ENCODE data around the gene ELMO2. TPM values are rescaled to one million over a fixed set of nuclear protein-coding genes. Genes with fewer than 3 reads are reported as not detected.
A peak's percentile ranks its signal among the peaks of the same experiment; 100 is the strongest.

Gene ELMO2
- total RNA-seq, 4 donors from 2014 or later, result 41.6 to 69.1 (median 53.8) TPM

- no peaks in the 10 kb centered on the region for H3K27me3 ChIP-seq
- H3K9me3 ChIP-seq, result no peaks in the 10 kb centered on the region
- WGBS, 2 donors (ENCODE audit: low coverage in 1 of 2), result 41 to 59% methylated on average over 2 to 4 of the region's 5 CpGs
- ATAC-seq, result no peak
- TF ChIP-seq POLR2AphosphoS5 (IDR thresholded peaks at IDR 0.05) (no peak), POLR2A (IDR thresholded peaks at IDR 0.05) (no peak), EP300 (IDR thresholded peaks at IDR 0.05) (no peak), CTCF (IDR thresholded peaks at IDR 0.05) (no peak)
- H3K4me1 ChIP-seq, result no peaks in the 10 kb centered on the region
- H3K36me3 ChIP-seq, result peaks cover 0 to 100% of the 10 kb centered on the region in 2 donors
- H3K27ac ChIP-seq, result no peak overlapping the region
- H3K4me3 ChIP-seq, result no peak overlapping the region
Observed at GRCh38 chr20:46375771-46376170, 30.6 kb downstream of the ELMO2 start.

- Histone ChIP-seq H3K9me3 (no peaks in the 10 kb centered on the region), H3K4me1 (no peaks in the 10 kb centered on the region), H3K27me3 (no peaks in the 10 kb centered on the region), H3K4me3 (no peak overlapping the region), H3K27ac (no peak overlapping the region), H3K36me3 (peaks cover 0 to 100% of the 10 kb centered on the region in 2 donors)
- ATAC-seq, result no peak
- WGBS, 2 donors (ENCODE audit: low coverage in 1 of 2), result 83 to 85% methylated on average over 1 to 3 of the region's 7 CpGs
- no peak for TF ChIP-seq EP300 (IDR thresholded peaks at IDR 0.05)
- TF ChIP-seq CTCF (IDR thresholded peaks at IDR 0.05), result no peak
- no peak for TF ChIP-seq POLR2AphosphoS5 (IDR thresholded peaks at IDR 0.05)
- TF ChIP-seq POLR2A (IDR thresholded peaks at IDR 0.05), result no peak
Observed at GRCh38 chr20:46374383-46374782, 32.0 kb downstream of the ELMO2 start.

- no peaks in the 10 kb centered on the region for H3K9me3 ChIP-seq
- H3K36me3 ChIP-seq, result peaks cover 0 to 100% of the 10 kb centered on the region in 2 donors
Observed at GRCh38 chr20:46371656-46372055, 34.8 kb downstream of the ELMO2 start.

GRCh38 chr20:46368902-46369268 lies 37.5 kb downstream of the ELMO2 start:
- no peak overlapping the region for H3K4me3 ChIP-seq
- ATAC-seq, result no peak
- H3K9me3 ChIP-seq, result no peaks in the 10 kb centered on the region
- H3K27ac ChIP-seq, result peak overlapping the region in 1 of 4 donors; percentile 14
- TF ChIP-seq POLR2A (IDR thresholded peaks at IDR 0.05) (no peak), EP300 (IDR thresholded peaks at IDR 0.05) (no peak), POLR2AphosphoS5 (IDR thresholded peaks at IDR 0.05) (no peak), CTCF (IDR thresholded peaks at IDR 0.05) (no peak)
- peaks cover 0 to 89% of the 10 kb centered on the region in 2 donors for H3K36me3 ChIP-seq
- peaks cover 0 to 18% (median 9%) of the 10 kb centered on the region in 3 donors for H3K4me1 ChIP-seq
- no peaks in the 10 kb centered on the region for H3K27me3 ChIP-seq
- 75 to 78% methylated on average over 4 of the region's 5 CpGs for WGBS, 2 donors (ENCODE audit: low coverage in 1 of 2)

More at GRCh38 chr20:46371656-46372055, 34.8 kb downstream of the ELMO2 start:
- TF ChIP-seq POLR2A (IDR thresholded peaks at IDR 0.05) (no peak), POLR2AphosphoS5 (IDR thresholded peaks at IDR 0.05) (no peak), EP300 (IDR thresholded peaks at IDR 0.05) (no peak), CTCF (IDR thresholded peaks at IDR 0.05) (no peak)
- H3K27ac ChIP-seq, result no peak overlapping the region
- no peaks in the 10 kb centered on the region for H3K27me3 ChIP-seq
- H3K4me1 ChIP-seq, result peaks cover 0 to 6% (median 0%) of the 10 kb centered on the region in 3 donors
- ATAC-seq, result no peak
- H3K4me3 ChIP-seq, result no peak overlapping the region
- no CpG with 5 or more reads among the region's 10 CpGs for WGBS, 2 donors (ENCODE audit: low coverage in 1 of 2)

All from gastroesophageal sphincter (tissue), 4 donors.